Astrocyte (in vitro differentiated cells and primary cell): ENCODE results near the gene GSG1L.

Experiments
- CTCF ChIP-seq: IDR thresholded peaks from 2 replicates; pipeline ENCODE4 v1.5.1; 2011; ENCODE audit warnings: low read depth, mild to moderate bottlenecking, inconsistent platforms, low read length, moderate library complexity; ENCODE audit not compliant: insufficient read depth
- EZH2 ChIP-seq: IDR thresholded peaks from 2 replicates; pipeline ENCODE4 v1.6.1; 2012; ENCODE audit warnings: mild to moderate bottlenecking, low read length, inconsistent platforms; ENCODE audit not compliant: insufficient read depth

GRCh38 chr16:28091656-28092055, 28.1 kb upstream of the GSG1L start:
- no peak for TF ChIP-seq CTCF
- TF ChIP-seq EZH2, result no peak
